BLaER1 (cell line): Measurements from ENCODE around the gene RBMS1.

Experiments used
- H3K27ac ChIP-seq: shearing (Covaris generic); formaldehyde crosslinking; 2 replicates; pipeline ENCODE4 v1.8.1; 2022
- H3K27me3 ChIP-seq: shearing (Covaris generic); formaldehyde crosslinking; 2 replicates; pipeline ENCODE4 v1.8.1; 2022
- H3K36me3 ChIP-seq: shearing (Covaris generic); formaldehyde crosslinking; 2 replicates; pipeline ENCODE4 v1.8.1; 2022
- H3K4me1 ChIP-seq: shearing (Covaris generic); formaldehyde crosslinking; 2 replicates; pipeline ENCODE4 v1.8.1; 2022
- H3K4me2 ChIP-seq: shearing (Covaris generic); formaldehyde crosslinking; 2 replicates; pipeline ENCODE4 v1.8.1; 2022
- H3K4me3 ChIP-seq: shearing (Covaris generic); formaldehyde crosslinking; 2 replicates; pipeline ENCODE4 v1.8.1; 2022
- H3K9ac ChIP-seq: shearing (Covaris generic); formaldehyde crosslinking; 2 replicates; pipeline ENCODE4 v1.8.1; 2022
- H3K9me3 ChIP-seq: shearing (Covaris generic); formaldehyde crosslinking; 2 replicates; pipeline ENCODE4 v1.8.1; 2022
- H4K20me1 ChIP-seq: shearing (Covaris generic); formaldehyde crosslinking; 2 replicates; pipeline ENCODE4 v1.8.1; 2022
- Cebpa-rat ChIP-seq: shearing (Covaris generic); IDR thresholded peaks from 2 replicates; pipeline ENCODE4 v1.8.1; 2022

The RBMS1 gene

DNA sequence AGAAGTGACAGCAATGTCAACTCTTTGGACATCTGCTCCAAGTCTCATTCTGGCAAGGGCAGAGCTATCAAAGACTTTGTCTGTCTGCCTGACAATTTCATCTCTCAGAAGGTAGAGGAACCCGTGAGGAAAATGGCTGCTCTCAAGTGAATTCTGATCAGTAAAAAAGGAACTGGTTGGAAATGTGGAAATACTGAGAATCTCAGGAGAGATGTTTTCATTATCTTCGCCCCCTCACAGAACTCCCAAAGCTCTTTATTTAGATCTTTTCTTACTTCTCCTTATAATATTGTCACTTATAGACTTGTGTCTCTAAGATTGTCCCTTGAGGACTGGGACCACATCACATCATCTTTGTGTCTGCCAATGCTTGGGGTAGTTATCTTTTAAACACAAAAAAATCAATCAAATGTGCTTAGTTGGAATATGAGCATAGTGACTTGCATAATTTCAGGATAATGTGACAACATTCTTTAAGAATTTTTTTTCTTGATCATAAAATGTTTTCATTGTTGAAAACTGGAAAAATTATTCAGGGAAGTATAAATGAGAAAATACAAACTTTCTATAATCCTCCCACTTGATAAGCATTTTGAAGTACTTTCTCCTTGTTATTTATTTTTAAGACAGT, 225.3 kb downstream of the RBMS1 start:
- TF ChIP-seq Cebpa-rat = no peak
- H3K4me1 ChIP-seq = peaks cover 15% of the 10 kb centered on the region
- no peak overlapping the region for H3K4me3 ChIP-seq
- H4K20me1 ChIP-seq = no peaks in the 10 kb centered on the region
- H3K9me3 ChIP-seq = peaks cover 12% of the 10 kb centered on the region; the same call in 1 of the 2 replicates
- H3K4me2 ChIP-seq = no peak overlapping the region
- H3K36me3 ChIP-seq = peaks cover 19% of the 10 kb centered on the region
- H3K27ac ChIP-seq = no peak overlapping the region
- no peak overlapping the region for H3K9ac ChIP-seq
- H3K27me3 ChIP-seq = no peaks in the 10 kb centered on the region

DNA sequence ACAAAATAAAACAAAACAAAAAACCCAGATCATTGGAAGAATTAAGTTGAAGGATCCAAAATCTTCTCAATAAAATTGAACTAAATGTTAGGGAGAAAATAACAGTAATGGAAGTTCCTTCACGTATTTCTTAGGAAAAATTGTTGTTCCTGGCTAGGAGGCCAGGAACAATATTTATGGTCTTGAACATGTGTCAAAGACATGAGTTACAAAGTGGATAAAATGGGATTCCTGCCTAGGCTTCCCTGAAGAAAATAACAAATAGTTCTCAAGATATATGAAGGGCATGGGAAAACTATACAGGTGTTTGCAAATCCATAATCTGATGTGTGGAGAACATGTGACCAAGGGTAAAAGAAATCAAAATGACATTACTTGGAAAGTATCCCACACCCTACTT, 225.9 kb downstream of the RBMS1 start:
- peaks cover 12% of the 10 kb centered on the region; the same call in 1 of the 2 replicates for H3K9me3 ChIP-seq
- H3K9ac ChIP-seq = no peak overlapping the region
- no peak overlapping the region for H3K4me2 ChIP-seq
- peaks cover 15% of the 10 kb centered on the region for H3K4me1 ChIP-seq
- H3K27me3 ChIP-seq = no peaks in the 10 kb centered on the region
- TF ChIP-seq Cebpa-rat = no peak
- H3K4me3 ChIP-seq = no peak overlapping the region
- peaks cover 19% of the 10 kb centered on the region for H3K36me3 ChIP-seq
- H3K27ac ChIP-seq = no peak overlapping the region
- no peaks in the 10 kb centered on the region for H4K20me1 ChIP-seq

DNA sequence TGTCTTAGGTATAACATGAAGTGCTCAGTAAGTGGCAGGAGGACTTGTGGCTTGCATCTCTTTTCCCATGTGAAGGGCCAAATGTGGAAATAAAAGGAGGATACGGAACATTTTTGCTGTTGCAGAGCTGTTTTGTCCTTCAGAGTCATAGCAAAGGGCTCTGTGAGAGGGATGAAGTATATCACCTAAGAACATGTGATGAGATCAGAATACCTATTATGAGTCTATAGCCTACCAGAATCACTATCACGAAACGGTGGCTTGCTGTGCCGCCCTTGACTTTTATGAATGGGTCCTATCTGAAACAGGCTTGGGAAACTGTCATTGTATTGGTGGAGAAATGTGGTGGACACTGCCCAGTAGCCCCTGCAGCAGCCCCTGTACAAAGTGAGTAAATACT, 226.6 kb downstream of the RBMS1 start:
- Histone ChIP-seq H3K27ac (no peak overlapping the region), H3K27me3 (no peaks in the 10 kb centered on the region), H4K20me1 (no peaks in the 10 kb centered on the region), H3K4me1 (peaks cover 15% of the 10 kb centered on the region), H3K9me3 (peaks cover 12% of the 10 kb centered on the region; the same call in 1 of the 2 replicates), H3K4me2 (no peak overlapping the region), H3K9ac (no peak overlapping the region), H3K4me3 (no peak overlapping the region), H3K36me3 (peaks cover 19% of the 10 kb centered on the region)
- no peak for TF ChIP-seq Cebpa-rat

DNA sequence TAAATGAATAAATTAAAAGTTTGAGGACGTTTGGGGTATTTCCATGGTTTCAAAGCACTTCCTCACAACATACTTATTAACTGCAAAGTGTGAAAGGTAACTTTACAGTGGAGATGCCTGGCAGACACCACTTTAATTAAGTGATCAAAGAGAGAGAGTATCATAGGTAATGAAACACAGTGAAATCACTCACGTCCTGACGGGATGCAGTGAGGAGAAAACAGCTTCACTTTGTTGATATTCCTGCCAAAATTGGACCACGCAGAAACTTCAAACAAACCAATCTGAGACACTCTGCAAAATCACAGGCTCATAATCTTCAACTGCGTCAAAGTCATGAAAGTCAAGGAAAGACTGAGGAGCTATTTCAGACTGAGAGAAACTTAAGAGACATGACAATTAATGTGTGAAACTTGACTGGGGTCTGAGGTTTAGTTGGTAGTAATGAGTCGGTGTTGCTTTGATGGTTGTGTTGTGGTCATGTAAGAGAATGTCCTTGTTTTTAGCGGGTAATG, 227.5 kb downstream of the RBMS1 start:
- Histone ChIP-seq H3K27ac (no peak overlapping the region), H4K20me1 (no peaks in the 10 kb centered on the region), H3K9ac (no peak overlapping the region), H3K36me3 (peaks cover 12% of the 10 kb centered on the region), H3K27me3 (no peaks in the 10 kb centered on the region), H3K4me1 (peaks cover 15% of the 10 kb centered on the region), H3K9me3 (peaks cover 5% of the 10 kb centered on the region; the same call in 1 of the 2 replicates), H3K4me2 (no peak overlapping the region), H3K4me3 (no peak overlapping the region)
- TF ChIP-seq Cebpa-rat = no peak

DNA sequence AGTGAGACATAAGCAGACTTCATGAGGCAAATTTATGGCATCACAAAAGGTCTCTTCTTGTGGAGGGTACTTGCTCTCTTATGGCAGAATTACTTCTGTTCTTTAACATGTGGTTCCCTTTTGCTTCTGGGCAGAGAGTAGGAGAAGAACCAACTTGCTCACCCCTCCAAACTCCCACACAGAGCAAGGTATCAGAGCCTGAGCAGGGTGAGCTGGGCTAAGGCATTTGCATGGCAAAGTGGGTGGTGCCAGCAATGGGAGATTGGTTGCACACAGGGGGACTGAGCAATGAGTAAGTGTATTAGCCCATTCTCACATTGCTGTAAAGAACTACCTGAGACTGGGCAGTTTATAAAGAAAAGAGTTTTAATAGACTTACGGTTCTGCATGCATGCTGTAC, 229.3 kb downstream of the RBMS1 start:
- Histone ChIP-seq H3K27ac (no peak overlapping the region), H3K4me2 (no peak overlapping the region), H3K9ac (no peak overlapping the region), H4K20me1 (no peaks in the 10 kb centered on the region), H3K4me1 (peaks cover 9% of the 10 kb centered on the region), H3K27me3 (no peaks in the 10 kb centered on the region), H3K9me3 (no peaks in the 10 kb centered on the region), H3K36me3 (no peaks in the 10 kb centered on the region), H3K4me3 (no peak overlapping the region)
- no peak for TF ChIP-seq Cebpa-rat

DNA sequence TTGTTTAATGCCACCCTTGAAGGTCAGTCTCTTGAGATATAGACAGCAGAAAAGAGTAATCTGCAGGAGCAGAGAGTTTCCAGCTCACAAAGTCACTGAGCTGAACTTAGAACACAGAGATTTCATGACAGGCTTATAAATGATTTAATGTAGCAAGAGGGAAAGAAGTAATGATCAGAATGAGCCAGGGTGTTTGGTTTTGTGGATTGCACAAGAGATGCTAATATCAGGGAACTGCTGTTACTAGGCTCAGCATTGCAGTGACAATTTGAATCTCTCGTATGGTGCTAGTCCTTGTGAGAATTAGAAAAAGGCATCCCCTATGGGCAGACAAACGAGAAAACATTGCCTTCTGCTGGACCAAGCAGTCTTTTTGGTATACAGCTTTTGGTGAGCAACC, 231.9 kb downstream of the RBMS1 start:
- Histone ChIP-seq H3K9me3 (no peaks in the 10 kb centered on the region), H3K4me3 (no peak overlapping the region), H3K4me1 (no peaks in the 10 kb centered on the region), H3K27ac (no peak overlapping the region), H3K27me3 (no peaks in the 10 kb centered on the region), H3K4me2 (no peak overlapping the region), H3K36me3 (no peaks in the 10 kb centered on the region), H4K20me1 (no peaks in the 10 kb centered on the region), H3K9ac (no peak overlapping the region)
- TF ChIP-seq Cebpa-rat = no peak

DNA sequence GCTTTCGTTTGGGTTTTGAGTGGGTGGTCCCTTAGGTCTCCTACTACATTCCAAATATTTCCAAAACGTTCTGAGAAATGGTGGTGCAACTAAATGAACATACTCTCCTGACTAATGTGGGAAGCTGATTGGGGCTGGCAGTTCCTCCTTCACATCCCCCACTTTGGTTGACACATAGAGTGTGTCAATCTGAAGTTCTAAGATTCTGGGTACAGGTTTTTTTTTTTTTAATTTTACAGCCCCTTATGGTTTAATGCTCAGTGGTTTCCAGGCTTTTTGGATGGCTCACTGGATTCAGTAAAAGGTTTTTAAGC, 235.2 kb downstream of the RBMS1 start:
- H3K36me3 ChIP-seq = no peaks in the 10 kb centered on the region

DNA sequence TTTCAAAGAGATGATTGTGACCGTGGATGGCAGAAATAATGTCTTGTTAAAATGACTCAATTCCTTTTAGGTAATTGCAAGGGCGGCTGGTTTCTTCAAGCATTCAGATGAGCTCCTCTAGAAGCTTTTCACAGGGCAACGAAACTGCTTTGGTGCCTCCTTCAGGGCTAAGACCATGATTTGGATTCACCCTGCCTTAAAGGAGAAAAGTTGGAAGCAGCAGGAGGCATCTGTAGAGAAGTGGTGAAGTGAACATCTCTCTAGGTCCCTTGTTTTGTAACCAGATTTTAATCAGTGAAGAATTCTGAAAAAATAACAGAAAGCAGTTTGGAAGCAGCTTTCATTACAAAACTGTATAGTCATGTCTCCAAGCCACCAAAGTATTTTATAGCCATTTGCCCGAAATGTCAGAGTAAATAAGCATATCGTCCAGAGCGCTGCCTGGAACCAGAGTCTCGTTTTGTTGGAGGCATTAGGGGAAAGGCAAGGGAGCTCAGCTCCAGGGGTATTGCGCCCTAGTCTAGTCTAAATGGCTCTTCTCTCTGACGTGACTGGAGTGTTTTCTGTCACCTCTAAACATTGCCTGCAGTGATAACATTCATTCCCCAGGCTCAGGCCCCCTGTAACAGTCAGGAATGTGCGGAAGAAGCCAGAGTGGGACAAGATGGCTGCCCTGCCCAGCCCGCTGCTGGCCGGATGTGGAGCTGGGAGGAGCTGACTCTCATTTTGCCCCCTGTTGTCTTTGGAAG, 235.7 kb downstream of the RBMS1 start:
- no peak overlapping the region for H3K4me2 ChIP-seq

More for the DNA sequence above, 235.2 kb downstream of the RBMS1 start:
- H3K4me2 ChIP-seq = no peak overlapping the region
- H3K27ac ChIP-seq = no peak overlapping the region
- no peaks in the 10 kb centered on the region for H3K9me3 ChIP-seq
- no peak overlapping the region for H3K4me3 ChIP-seq
- no peaks in the 10 kb centered on the region for H4K20me1 ChIP-seq
- H3K9ac ChIP-seq = no peak overlapping the region
- no peaks in the 10 kb centered on the region for H3K4me1 ChIP-seq
- H3K27me3 ChIP-seq = no peaks in the 10 kb centered on the region
- no peak for TF ChIP-seq Cebpa-rat

DNA sequence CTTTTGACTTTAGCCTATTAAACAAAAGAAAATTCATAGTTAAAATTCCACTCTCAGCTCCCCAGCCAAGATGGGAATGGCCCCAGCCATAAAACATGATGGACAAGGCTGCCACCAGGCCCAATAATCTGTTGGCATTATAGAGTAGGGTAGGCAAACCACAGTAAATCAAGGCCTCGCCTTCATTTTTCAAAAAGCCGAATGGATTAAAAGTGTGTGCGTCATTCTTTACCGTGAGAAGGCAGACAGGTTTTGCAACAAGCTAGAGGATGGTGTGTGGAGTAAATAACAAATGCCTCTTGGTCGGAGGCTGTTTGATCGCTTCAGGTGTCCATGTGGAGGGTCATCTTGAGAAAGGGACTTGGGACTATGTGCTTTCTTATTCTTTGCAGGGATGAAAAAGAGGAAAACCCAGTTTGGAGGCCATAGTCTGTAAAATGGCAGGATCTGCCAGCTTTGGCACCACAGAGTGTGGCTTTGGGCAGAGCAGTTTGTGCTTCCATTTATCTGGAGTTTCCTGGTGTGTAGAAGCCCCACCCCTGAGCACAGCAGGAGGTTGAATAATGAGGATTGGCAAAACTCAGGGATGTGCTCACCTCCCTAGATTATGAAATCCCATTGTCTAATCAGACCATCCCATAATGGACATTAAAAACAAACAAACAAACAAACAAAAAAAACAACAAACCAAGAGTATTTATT, 236.4 kb downstream of the RBMS1 start:
- H3K4me1 ChIP-seq = no peaks in the 10 kb centered on the region
- no peak for TF ChIP-seq Cebpa-rat
- H4K20me1 ChIP-seq = no peaks in the 10 kb centered on the region
- no peaks in the 10 kb centered on the region for H3K9me3 ChIP-seq
- no peaks in the 10 kb centered on the region for H3K27me3 ChIP-seq
- no peak overlapping the region for H3K9ac ChIP-seq
- H3K36me3 ChIP-seq = no peaks in the 10 kb centered on the region
- H3K27ac ChIP-seq = no peak overlapping the region
- no peak overlapping the region for H3K4me2 ChIP-seq
- H3K4me3 ChIP-seq = no peak overlapping the region

More for the DNA sequence above, 235.7 kb downstream of the RBMS1 start:
- no peaks in the 10 kb centered on the region for H3K27me3 ChIP-seq
- H4K20me1 ChIP-seq = no peaks in the 10 kb centered on the region
- H3K9me3 ChIP-seq = no peaks in the 10 kb centered on the region
- no peak for TF ChIP-seq Cebpa-rat
- H3K36me3 ChIP-seq = no peaks in the 10 kb centered on the region
- H3K27ac ChIP-seq = no peak overlapping the region
- no peaks in the 10 kb centered on the region for H3K4me1 ChIP-seq
- no peak overlapping the region for H3K4me3 ChIP-seq
- H3K9ac ChIP-seq = no peak overlapping the region

DNA sequence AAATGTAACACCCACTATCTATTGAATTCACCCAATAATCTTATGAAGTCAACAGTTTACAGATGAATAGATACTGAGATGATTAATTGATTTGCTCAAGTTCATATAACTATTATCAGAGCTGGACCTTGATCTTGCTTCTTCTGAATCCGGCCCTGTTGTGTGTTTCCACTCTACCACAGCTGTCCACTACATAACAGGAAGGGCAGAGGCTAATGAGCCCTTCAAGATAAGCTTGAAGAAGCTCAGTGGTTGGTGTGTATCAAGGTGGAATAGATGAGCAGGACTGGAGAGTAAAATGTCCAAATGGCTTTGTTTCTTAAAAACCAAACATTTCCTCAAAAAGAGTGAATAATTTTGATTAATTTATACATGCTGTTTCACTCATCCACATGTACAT, 237.1 kb downstream of the RBMS1 start:
- H3K9ac ChIP-seq = no peak overlapping the region
- H3K4me2 ChIP-seq = no peak overlapping the region
- H3K4me1 ChIP-seq = no peaks in the 10 kb centered on the region
- no peaks in the 10 kb centered on the region for H3K36me3 ChIP-seq
- no peaks in the 10 kb centered on the region for H3K27me3 ChIP-seq
- H4K20me1 ChIP-seq = no peaks in the 10 kb centered on the region
- H3K9me3 ChIP-seq = no peaks in the 10 kb centered on the region
- no peak overlapping the region for H3K27ac ChIP-seq
- no peak overlapping the region for H3K4me3 ChIP-seq
- no peak for TF ChIP-seq Cebpa-rat
